A673 (cell line): Measurements from ENCODE around the gene MUSK.

Experiments used
- EZH2 ChIP-seq: fragments of 200-600 bp; sonication (generic); IDR thresholded peaks from 2 replicates; pipeline ENCODE4 v1.6.1; 2017; ENCODE audit warnings: borderline replicate concordance, low read depth, mild to moderate bottlenecking, mixed read lengths, antibody characterized with exemption, low read length; ENCODE audit not compliant: poor library complexity, severe bottlenecking
- TF ChIP-seq, protein P1 (sequence below): fragments of 300-800, 200-600 bp; sonication (generic); conservative IDR thresholded peaks from 2 replicates; pipeline ENCODE4 v1.5.1; 2017; ENCODE audit warnings: low read depth, mild to moderate bottlenecking, antibody characterized with exemption, low read length, moderate library complexity, mixed read lengths

DNA sequence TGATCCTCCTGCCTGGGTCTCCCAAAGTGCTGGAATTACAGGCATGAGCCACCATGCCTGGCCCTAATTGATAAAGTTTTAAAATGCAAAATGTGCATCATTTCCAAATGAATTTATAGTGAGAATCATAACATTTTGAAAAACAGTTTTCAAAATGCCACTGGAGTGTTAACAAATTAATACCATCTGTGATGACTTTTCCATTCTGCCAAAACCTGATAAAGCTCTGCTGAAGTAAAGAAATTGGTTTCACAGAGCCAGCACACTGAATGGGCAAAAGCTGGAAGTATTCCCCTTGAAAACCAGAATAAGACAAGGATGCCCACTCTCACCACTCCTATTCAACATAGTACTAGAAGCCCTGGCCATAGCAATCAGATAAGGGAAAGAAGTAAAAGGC is 89.6 kb downstream of the MUSK start:
- TF ChIP-seq, protein P1, sequence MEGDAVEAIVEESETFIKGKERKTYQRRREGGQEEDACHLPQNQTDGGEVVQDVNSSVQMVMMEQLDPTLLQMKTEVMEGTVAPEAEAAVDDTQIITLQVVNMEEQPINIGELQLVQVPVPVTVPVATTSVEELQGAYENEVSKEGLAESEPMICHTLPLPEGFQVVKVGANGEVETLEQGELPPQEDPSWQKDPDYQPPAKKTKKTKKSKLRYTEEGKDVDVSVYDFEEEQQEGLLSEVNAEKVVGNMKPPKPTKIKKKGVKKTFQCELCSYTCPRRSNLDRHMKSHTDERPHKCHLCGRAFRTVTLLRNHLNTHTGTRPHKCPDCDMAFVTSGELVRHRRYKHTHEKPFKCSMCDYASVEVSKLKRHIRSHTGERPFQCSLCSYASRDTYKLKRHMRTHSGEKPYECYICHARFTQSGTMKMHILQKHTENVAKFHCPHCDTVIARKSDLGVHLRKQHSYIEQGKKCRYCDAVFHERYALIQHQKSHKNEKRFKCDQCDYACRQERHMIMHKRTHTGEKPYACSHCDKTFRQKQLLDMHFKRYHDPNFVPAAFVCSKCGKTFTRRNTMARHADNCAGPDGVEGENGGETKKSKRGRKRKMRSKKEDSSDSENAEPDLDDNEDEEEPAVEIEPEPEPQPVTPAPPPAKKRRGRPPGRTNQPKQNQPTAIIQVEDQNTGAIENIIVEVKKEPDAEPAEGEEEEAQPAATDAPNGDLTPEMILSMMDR: no peak
- no peak for TF ChIP-seq EZH2
